Liver (tissue), 3 donors: ENCODE measurements around the gene HRH3.

Experiments
- CTCF ChIP-seq: fragments of 150-350 bp; IDR thresholded peaks from 2 replicates; pipeline ENCODE4 v1.5.1; 2017; ENCODE audit warnings: improper control_type of control experiment, low read depth, low read length; ENCODE audit not compliant: missing input control
- EGR1 ChIP-seq, 2 donors: IDR thresholded peaks; 2 replicates each; pipeline ENCODE4 v1.6.1; 2016 to 2018; ENCODE audit warnings: antibody characterized with exemption in 2 of 2, low read depth in 2 of 2
- GABPA ChIP-seq, 2 donors: IDR thresholded peaks in 1 of 2; conservative IDR thresholded peaks in 1 of 2; 2 replicates each; pipeline ENCODE4 v1.6.1; 2016; ENCODE audit warnings: antibody characterized with exemption in 2 of 2, mild to moderate bottlenecking in 1 of 2, moderate library complexity in 1 of 2
- HNF4G ChIP-seq: IDR thresholded peaks from 2 replicates; pipeline ENCODE4 v1.6.1; 2016; ENCODE audit warnings: antibody characterized with exemption
- JUND ChIP-seq, 2 donors: IDR thresholded peaks; 2 replicates each; pipeline ENCODE4 v1.6.1; 2016; ENCODE audit warnings: antibody characterized with exemption in 2 of 2
- MAX ChIP-seq: IDR thresholded peaks from 2 replicates; pipeline ENCODE4 v1.6.1; 2016; ENCODE audit warnings: antibody characterized with exemption
- NR2F2 ChIP-seq: IDR thresholded peaks from 2 replicates; pipeline ENCODE4 v1.6.1; 2016; ENCODE audit warnings: antibody characterized with exemption
- RAD21 ChIP-seq, 2 donors: IDR thresholded peaks; 2 replicates each; pipeline ENCODE4 v1.6.1; 2016; ENCODE audit warnings: antibody characterized with exemption in 2 of 2, mild to moderate bottlenecking in 2 of 2
- REST ChIP-seq: IDR thresholded peaks from 2 replicates; pipeline ENCODE4 v1.6.1; 2016; ENCODE audit warnings: antibody characterized with exemption, mild to moderate bottlenecking
- RXRA ChIP-seq, 2 donors: IDR thresholded peaks; 2 replicates each; pipeline ENCODE4 v1.6.1; 2017 to 2018; ENCODE audit warnings: antibody characterized with exemption in 2 of 2, mild to moderate bottlenecking in 1 of 2
- SP1 ChIP-seq: IDR thresholded peaks from 2 replicates; pipeline ENCODE4 v1.6.1; 2018; ENCODE audit warnings: antibody characterized with exemption, mild to moderate bottlenecking
- TAF1 ChIP-seq: conservative IDR thresholded peaks from 2 replicates; pipeline ENCODE4 v1.6.1; 2016; ENCODE audit warnings: antibody characterized with exemption, mild to moderate bottlenecking
- YY1 ChIP-seq: IDR thresholded peaks from 2 replicates; pipeline ENCODE4 v1.6.1; 2016; ENCODE audit warnings: antibody characterized with exemption, mild to moderate bottlenecking
- donor health status: healthy.
- donor health status: healthy.

GRCh38 chr20:62237801-62238568 lies 17.9 kb upstream of the HRH3 start, which contains the start of gene OSBPL2:
- peak; percentile 3 for TF ChIP-seq CTCF
- peak in 1 of 2 donors; percentile 81 for TF ChIP-seq GABPA (IDR thresholded peaks at IDR 0.05 in 1 of 2, conservative IDR thresholded peaks at IDR 0.05 in 1 of 2)
- no peak for TF ChIP-seq YY1
- TF ChIP-seq REST, result no peak
- TF ChIP-seq RAD21 (IDR thresholded peaks at IDR 0.05), result no peak
- no peak for TF ChIP-seq MAX
- peak; percentile 57 to 70 for TF ChIP-seq EGR1 (IDR thresholded peaks at IDR 0.05; ENCODE audit: low read depth in 2 of 2)
- TF ChIP-seq SP1, result peak; percentile 88
- TF ChIP-seq TAF1, result no peak
- TF ChIP-seq JUND (IDR thresholded peaks at IDR 0.05), result no peak
- peak in 1 of 2 donors; percentile 64 for TF ChIP-seq RXRA (IDR thresholded peaks at IDR 0.05)
- TF ChIP-seq NR2F2, result no peak
- TF ChIP-seq HNF4G, result no peak
